Left lung (tissue), 14 donors: Measurements from ENCODE around the gene TAF11L13. TPM values are rescaled to one million over a fixed set of nuclear protein-coding genes. Genes with fewer than 3 reads are reported as not detected.
"Not testable (repeated sequence)": the region's sequence is repeated elsewhere in the genome, so short reads cannot be mapped to it uniquely, and the experiment has no call there.

ENCODE experiments used
- ATAC-seq: fragments of 200-7000 bp; cut with Tn5 transposase; one replicate; pipeline ENCODE4 v1.9.1; 2020; ENCODE audit warnings: moderate library complexity
- DNase-seq, 4 donors: peaks; one replicate each; pipeline ENCODE4 v3.0.0-alpha.2; 2013 to 2020
- H3K27ac ChIP-seq, 2 donors: fragments of 200-600 bp; sonication (generic) in 1 of 2; one replicate each; pipeline versions ENCODE4 v1.5.0 to v1.8.0; 2020 to 2021
- H3K27me3 ChIP-seq, 2 donors: fragments of 200-600 bp; sonication (generic) in 1 of 2; one replicate each; pipeline versions ENCODE4 v1.5.0 to v1.8.0; 2020 to 2021
- H3K36me3 ChIP-seq, 2 donors: fragments of 200-600 bp; sonication (generic) in 1 of 2; one replicate each; pipeline versions ENCODE4 v1.5.0 to v1.8.0; 2020 to 2021
- H3K4me1 ChIP-seq, 2 donors: fragments of 200-600 bp; one replicate each; pipeline ENCODE4 v1.8.0; 2021
- H3K4me3 ChIP-seq, 2 donors: fragments of 200-600 bp; sonication (generic) in 1 of 2; one replicate each; pipeline versions ENCODE4 v1.5.0 to v1.8.0; 2020 to 2021; ENCODE audit warnings: mild to moderate bottlenecking in 1 of 2
- H3K9me3 ChIP-seq, 2 donors: fragments of 200-600 bp; sonication (generic) in 1 of 2; one replicate each; pipeline versions ENCODE4 v1.5.0 to v1.8.0; 2020 to 2021
- intact Hi-C, 2 donors: fragments of 100-400 bp; cut with DNase I; formaldehyde crosslinking; loops; one replicate each; pipeline versions ENCODE4 v1.11.2 to v1.14.2; 2022
- long read RNA-seq, 12 donors: library from polyadenylated mRNA in 2 of 12; unstranded in 2 of 12; transcript quantifications; one replicate each; pipeline ENCODE4 v2.0.0 and lab custom pipeline, GENCODE V29; 2019 to 2026
- polyA plus RNA-seq, 6 donors: library from polyadenylated mRNA; unstranded; fragments of 120-200 nt; gene quantifications; one replicate each; pipeline ENCODE4 v1.2.1, GENCODE V29; 2013; ENCODE audit not compliant: insufficient read length in 6 of 6
- total RNA-seq, 2 donors: library from RNA; stranded (reverse); fragmentation: NEBNext Ultra II Directional; extraction: Animal tissue kit (Norgen Biotek cat#: 25700); gene quantifications; one replicate each; pipeline ENCODE4 v1.2.1, GENCODE V29; 2021
- TF ChIP-seq, protein P1 (sequence below), 2 donors: fragments of 200-600 bp; sonication (generic) in 1 of 2; IDR thresholded peaks; one replicate each; pipeline versions ENCODE4 v1.5.0 to v1.8.0; 2021; ENCODE audit warnings: antibody characterized with exemption in 2 of 2
- donor health status: DM: no; HTN: yes; CAD: no.
- donor health status: DM: no; HTN: no; CAD: no.

The TAF11L13 gene
- not detected for total RNA-seq
- polyA plus RNA-seq, result not detected
- long read RNA-seq, donor 1, result 0 reads
- long read RNA-seq, donor 2, result 0 reads
- long read RNA-seq, donor 3, result 0 reads
- long read RNA-seq, donor 4, result 0 reads
- long read RNA-seq, donor 5, result 0 reads
- long read RNA-seq, donor 6, result 0 reads
- long read RNA-seq, donor 7, result 0 reads
- long read RNA-seq, donor 8, result 0 reads
- long read RNA-seq, donor 9, result 0 reads
- long read RNA-seq, donor 10, result 0 reads
- long read RNA-seq, donor 11, result 0 reads
- long read RNA-seq, donor 12, result 0 reads

DNA sequence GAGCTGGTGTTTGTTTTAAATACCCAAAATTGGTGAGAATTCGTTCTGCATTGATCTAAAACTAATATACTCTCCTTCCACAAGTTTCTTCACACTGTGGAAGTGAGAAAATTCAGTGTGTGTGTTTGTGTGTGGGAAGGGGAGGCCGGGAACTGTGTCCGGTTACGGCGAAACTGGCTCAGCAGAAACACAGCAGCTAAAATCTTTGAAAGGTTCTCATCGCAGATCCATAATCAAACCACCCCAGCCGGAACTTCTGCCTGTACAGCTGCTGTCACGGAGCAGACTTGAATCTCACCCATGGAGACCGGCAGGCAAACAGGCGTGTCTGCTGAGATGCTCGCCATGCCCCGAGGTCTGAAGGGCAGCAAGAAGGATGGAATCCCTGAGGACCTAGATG is at the start of gene TAF11L13:
TAF11L13 (plus strand) TSS at position 301 of the 400 bp plus-strand sequence.
- H3K27me3 ChIP-seq, H3K4me3 ChIP-seq, H3K36me3 ChIP-seq, DNase-seq, H3K4me1 ChIP-seq, intact Hi-C loops, H3K9me3 ChIP-seq, H3K27ac ChIP-seq, ATAC-seq: not testable (repeated sequence)

GRCh38 chr5:17585658-17586057 is 46.2 kb upstream of the TAF11L13 start, which contains the start of gene TAF11L7:
TSS of gene TAF11L7 (minus strand) at chr5:17585758.
- H3K27me3 ChIP-seq, H3K36me3 ChIP-seq, DNase-seq, ATAC-seq, H3K4me3 ChIP-seq, H3K9me3 ChIP-seq, H3K27ac ChIP-seq, H3K4me1 ChIP-seq, intact Hi-C loops: not testable (repeated sequence)

DNA sequence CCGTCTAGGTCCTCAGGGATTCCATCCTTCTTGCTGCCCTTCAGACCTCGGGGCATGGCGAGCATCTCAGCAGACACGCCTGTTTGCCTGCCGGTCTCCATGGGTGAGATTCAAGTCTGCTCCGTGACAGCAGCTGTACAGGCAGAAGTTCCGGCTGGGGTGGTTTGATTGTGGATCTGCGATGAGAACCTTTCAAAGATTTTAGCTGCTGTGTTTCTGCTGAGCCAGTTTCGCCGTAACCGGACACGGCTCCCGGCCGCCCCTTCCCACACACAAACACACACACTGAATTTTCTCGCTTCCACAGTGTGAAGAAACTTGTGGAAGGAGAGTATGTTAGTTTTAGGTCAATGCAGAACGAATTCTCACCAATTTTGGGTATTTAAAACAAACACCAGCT is 41.0 kb upstream of the TAF11L13 start, which contains the start of gene TAF11L8:
TAF11L8 (minus strand) TSS at position 101 of the 400 bp plus-strand sequence.
- DNase-seq, ATAC-seq, H3K4me1 ChIP-seq, H3K27ac ChIP-seq, intact Hi-C loops, H3K27me3 ChIP-seq, H3K4me3 ChIP-seq, H3K36me3 ChIP-seq, H3K9me3 ChIP-seq: not testable (repeated sequence)

- intact Hi-C loops, H3K36me3 ChIP-seq, H3K9me3 ChIP-seq, H3K4me3 ChIP-seq, H3K27ac ChIP-seq, H3K27me3 ChIP-seq, H3K4me1 ChIP-seq, ATAC-seq: not testable (repeated sequence)
- DNase-seq, result peak in 1 of 4 donors; percentile 47
Measured at GRCh38 chr5:17594255-17594654, 37.6 kb upstream of the TAF11L13 start, which contains the start of gene TAF11L9. TSS of gene TAF11L9 (minus strand) at chr5:17594394.

DNA sequence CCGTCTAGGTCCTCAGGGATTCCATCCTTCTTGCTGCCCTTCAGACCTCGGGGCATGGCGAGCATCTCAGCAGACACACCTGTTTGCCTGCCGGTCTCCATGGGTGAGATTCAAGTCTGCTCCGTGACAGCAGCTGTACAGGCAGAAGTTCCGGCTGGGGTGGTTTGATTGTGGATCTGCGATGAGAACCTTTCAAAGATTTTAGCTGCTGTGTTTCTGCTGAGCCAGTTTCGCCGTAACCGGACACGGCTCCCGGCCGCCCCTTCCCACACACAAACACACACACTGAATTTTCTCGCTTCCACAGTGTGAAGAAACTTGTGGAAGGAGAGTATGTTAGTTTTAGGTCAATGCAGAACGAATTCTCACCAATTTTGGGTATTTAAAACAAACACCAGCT is 34.2 kb upstream of the TAF11L13 start, which contains the start of gene TAF11L10:
TAF11L10 (minus strand) TSS at position 101 of the 400 bp plus-strand sequence.
- DNase-seq, H3K4me3 ChIP-seq, H3K36me3 ChIP-seq, H3K27ac ChIP-seq, H3K9me3 ChIP-seq, H3K27me3 ChIP-seq, ATAC-seq, intact Hi-C loops, H3K4me1 ChIP-seq: not testable (repeated sequence)

DNA sequence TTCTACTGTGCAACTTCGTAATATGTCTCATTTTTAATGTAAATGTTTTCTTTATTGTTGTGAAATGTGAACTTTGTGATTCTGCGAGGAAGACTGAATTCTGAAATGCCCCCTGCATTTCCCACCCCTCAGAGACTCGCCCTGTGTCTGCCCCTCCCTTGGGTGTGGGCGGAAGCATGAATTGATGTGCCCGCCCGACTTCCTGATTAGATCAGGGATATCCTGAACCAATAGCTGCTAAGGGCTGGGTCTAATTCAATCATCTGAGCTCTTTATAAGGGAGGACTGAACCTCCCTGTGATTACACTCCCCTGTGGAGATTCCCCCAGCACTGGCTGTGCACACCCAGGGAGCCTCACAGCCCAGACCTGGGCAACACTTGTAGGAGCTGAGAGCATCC is 28.0 kb upstream of the TAF11L13 start, which contains the start of gene TAF11L11:
TAF11L11 (plus strand) TSS at position 304 of the 400 bp plus-strand sequence.
- intact Hi-C loops, H3K27me3 ChIP-seq, ATAC-seq, H3K36me3 ChIP-seq, H3K4me3 ChIP-seq, H3K9me3 ChIP-seq, DNase-seq, H3K27ac ChIP-seq, H3K4me1 ChIP-seq: not testable (repeated sequence)

GRCh38 chr5:17604951-17605350 is 26.9 kb upstream of the TAF11L13 start:
- TF ChIP-seq, protein P1, sequence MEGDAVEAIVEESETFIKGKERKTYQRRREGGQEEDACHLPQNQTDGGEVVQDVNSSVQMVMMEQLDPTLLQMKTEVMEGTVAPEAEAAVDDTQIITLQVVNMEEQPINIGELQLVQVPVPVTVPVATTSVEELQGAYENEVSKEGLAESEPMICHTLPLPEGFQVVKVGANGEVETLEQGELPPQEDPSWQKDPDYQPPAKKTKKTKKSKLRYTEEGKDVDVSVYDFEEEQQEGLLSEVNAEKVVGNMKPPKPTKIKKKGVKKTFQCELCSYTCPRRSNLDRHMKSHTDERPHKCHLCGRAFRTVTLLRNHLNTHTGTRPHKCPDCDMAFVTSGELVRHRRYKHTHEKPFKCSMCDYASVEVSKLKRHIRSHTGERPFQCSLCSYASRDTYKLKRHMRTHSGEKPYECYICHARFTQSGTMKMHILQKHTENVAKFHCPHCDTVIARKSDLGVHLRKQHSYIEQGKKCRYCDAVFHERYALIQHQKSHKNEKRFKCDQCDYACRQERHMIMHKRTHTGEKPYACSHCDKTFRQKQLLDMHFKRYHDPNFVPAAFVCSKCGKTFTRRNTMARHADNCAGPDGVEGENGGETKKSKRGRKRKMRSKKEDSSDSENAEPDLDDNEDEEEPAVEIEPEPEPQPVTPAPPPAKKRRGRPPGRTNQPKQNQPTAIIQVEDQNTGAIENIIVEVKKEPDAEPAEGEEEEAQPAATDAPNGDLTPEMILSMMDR (IDR thresholded peaks at IDR 0.05), result no peak
- DNase-seq (no peak), ATAC-seq (no peak)
- no peaks in the 10 kb centered on the region for H3K9me3 ChIP-seq
- no peaks in the 10 kb centered on the region for H3K36me3 ChIP-seq
- H3K27ac ChIP-seq, result no peak overlapping the region
- no peak overlapping the region for H3K4me3 ChIP-seq
- no peaks in the 10 kb centered on the region for H3K4me1 ChIP-seq
- no peaks in the 10 kb centered on the region for H3K27me3 ChIP-seq
- intact Hi-C loops, result no loop called here

GRCh38 chr5:17607461-17607860 is 24.4 kb upstream of the TAF11L13 start:
- ATAC-seq, intact Hi-C loops, DNase-seq, H3K27me3 ChIP-seq, H3K4me3 ChIP-seq, H3K27ac ChIP-seq, H3K4me1 ChIP-seq, H3K36me3 ChIP-seq, H3K9me3 ChIP-seq: not testable (repeated sequence)

- DNase-seq, intact Hi-C loops, ATAC-seq: not testable (repeated sequence)
Measured at GRCh38 chr5:17610092-17610491, 21.8 kb upstream of the TAF11L13 start, which contains the start of gene TAF11L12. TSS of gene TAF11L12 (plus strand) at chr5:17610392.

More at GRCh38 chr5:17610092-17610491, 21.8 kb upstream of the TAF11L13 start, which contains the start of gene TAF11L12:
- H3K27ac ChIP-seq, H3K4me1 ChIP-seq, H3K4me3 ChIP-seq, H3K9me3 ChIP-seq, H3K36me3 ChIP-seq, H3K27me3 ChIP-seq: not testable (repeated sequence)
